Body of pancreas (tissue), 4 donors: ENCODE measurements around the gene THOC2.
"Not testable (repeated sequence)": the region's sequence is repeated elsewhere in the genome, so short reads cannot be mapped to it uniquely, and the experiment has no call there.

Experiments
- CTCF ChIP-seq, 7 experiments: fragments of 450-650 bp in 4 of 7; fragments of 200-600 bp in 3 of 7; sonication (generic) in 3 of 7; IDR thresholded peaks; one replicate each; pipeline ENCODE4 v1.5.1; 2016 to 2019; ENCODE audit warnings: antibody characterized with exemption in 7 of 7
- POLR2A ChIP-seq, 3 donors: fragments of 450-650 bp; IDR thresholded peaks; one replicate each; pipeline ENCODE4 v1.6.1; 2016; ENCODE audit warnings: antibody characterized with exemption in 3 of 3, mild to moderate bottlenecking in 2 of 3

GRCh38 chrX:123711201-123711600, 21.7 kb downstream of the THOC2 start:
- not testable (repeated sequence) for TF ChIP-seq CTCF, POLR2A (IDR thresholded peaks at IDR 0.05)
